ENCODE measurements around the gene ASB8. TPM values are rescaled to one million over a fixed set of nuclear protein-coding genes. Genes with fewer than 3 reads are reported as not detected.

Gene ASB8
- total and polyA plus RNA-seq, 9 of the 15 experiments (the other 6 are each of a cell fraction or from before 2014, with no cell fraction given), result 13.3 to 29.0 (median 19.6) TPM

- TF ChIP-seq E4F1 (CRISPR knock-in tag; IDR thresholded peaks at IDR 0.05; ENCODE audit: borderline replicate concordance), result no peak
- TF ChIP-seq OTX1 (CRISPR knock-in tag; IDR thresholded peaks at IDR 0.05), result no peak
- no peak for TF ChIP-seq TRIM24 (IDR thresholded peaks at IDR 0.05)
- no peak for TF ChIP-seq SPI1 (IDR thresholded peaks at IDR 0.05; ENCODE audit: borderline replicate concordance, low read depth, low read length)
- no peak for TF ChIP-seq MYNN (IDR thresholded peaks at IDR 0.05)
- no peak for TF ChIP-seq MYNN (CRISPR knock-in tag; IDR thresholded peaks at IDR 0.05)
- TF ChIP-seq RBFOX2 (IDR thresholded peaks at IDR 0.05; ENCODE audit: low read depth, low read length), result no peak
- TF ChIP-seq, protein P1, sequence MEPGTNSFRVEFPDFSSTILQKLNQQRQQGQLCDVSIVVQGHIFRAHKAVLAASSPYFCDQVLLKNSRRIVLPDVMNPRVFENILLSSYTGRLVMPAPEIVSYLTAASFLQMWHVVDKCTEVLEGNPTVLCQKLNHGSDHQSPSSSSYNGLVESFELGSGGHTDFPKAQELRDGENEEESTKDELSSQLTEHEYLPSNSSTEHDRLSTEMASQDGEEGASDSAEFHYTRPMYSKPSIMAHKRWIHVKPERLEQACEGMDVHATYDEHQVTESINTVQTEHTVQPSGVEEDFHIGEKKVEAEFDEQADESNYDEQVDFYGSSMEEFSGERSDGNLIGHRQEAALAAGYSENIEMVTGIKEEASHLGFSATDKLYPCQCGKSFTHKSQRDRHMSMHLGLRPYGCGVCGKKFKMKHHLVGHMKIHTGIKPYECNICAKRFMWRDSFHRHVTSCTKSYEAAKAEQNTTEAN (CRISPR knock-in tag; IDR thresholded peaks at IDR 0.05), result no peak
- TF ChIP-seq, protein P2, sequence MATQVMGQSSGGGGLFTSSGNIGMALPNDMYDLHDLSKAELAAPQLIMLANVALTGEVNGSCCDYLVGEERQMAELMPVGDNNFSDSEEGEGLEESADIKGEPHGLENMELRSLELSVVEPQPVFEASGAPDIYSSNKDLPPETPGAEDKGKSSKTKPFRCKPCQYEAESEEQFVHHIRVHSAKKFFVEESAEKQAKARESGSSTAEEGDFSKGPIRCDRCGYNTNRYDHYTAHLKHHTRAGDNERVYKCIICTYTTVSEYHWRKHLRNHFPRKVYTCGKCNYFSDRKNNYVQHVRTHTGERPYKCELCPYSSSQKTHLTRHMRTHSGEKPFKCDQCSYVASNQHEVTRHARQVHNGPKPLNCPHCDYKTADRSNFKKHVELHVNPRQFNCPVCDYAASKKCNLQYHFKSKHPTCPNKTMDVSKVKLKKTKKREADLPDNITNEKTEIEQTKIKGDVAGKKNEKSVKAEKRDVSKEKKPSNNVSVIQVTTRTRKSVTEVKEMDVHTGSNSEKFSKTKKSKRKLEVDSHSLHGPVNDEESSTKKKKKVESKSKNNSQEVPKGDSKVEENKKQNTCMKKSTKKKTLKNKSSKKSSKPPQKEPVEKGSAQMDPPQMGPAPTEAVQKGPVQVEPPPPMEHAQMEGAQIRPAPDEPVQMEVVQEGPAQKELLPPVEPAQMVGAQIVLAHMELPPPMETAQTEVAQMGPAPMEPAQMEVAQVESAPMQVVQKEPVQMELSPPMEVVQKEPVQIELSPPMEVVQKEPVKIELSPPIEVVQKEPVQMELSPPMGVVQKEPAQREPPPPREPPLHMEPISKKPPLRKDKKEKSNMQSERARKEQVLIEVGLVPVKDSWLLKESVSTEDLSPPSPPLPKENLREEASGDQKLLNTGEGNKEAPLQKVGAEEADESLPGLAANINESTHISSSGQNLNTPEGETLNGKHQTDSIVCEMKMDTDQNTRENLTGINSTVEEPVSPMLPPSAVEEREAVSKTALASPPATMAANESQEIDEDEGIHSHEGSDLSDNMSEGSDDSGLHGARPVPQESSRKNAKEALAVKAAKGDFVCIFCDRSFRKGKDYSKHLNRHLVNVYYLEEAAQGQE (IDR thresholded peaks at IDR 0.05; ENCODE audit: borderline replicate concordance), result no peak
- TF ChIP-seq, protein P2 (CRISPR knock-in tag; IDR thresholded peaks at IDR 0.05; ENCODE audit: low read depth), result no peak
- no peak for TF ChIP-seq NBN (IDR thresholded peaks at IDR 0.05; ENCODE audit: low read depth)
- TF ChIP-seq SNIP1 (IDR thresholded peaks at IDR 0.05; ENCODE audit: low read depth), result no peak
Measured at GRCh38 chr12:48183876-48184548, 26.7 kb upstream of the ASB8 start (continued).
